OCI-M1 (cell line): ENCODE results near the gene UBE2Q2.
A peak's percentile ranks its signal among the peaks of the same experiment; 100 is the strongest.
"Not testable (repeated sequence)": the region's sequence is repeated elsewhere in the genome, so short reads cannot be mapped to it uniquely, and the experiment has no call there.

Source experiments
- DNase-seq: peaks from one replicate; lab custom pipeline; 2025; lab: John Stamatoyannopoulos, UW

The UBE2Q2 gene

GRCh38 chr15:75842722-75843677 is at the start of gene UBE2Q2:
TSS of gene UBE2Q2 (plus strand) at chr15:75843447. CDS start at chr15:75843667, 220 bp downstream.
- DNase-seq, result peak; percentile 81

GRCh38 chr15:75796321-75796720 is 46.9 kb upstream of the UBE2Q2 start:
- DNase-seq, result no peak

GRCh38 chr15:75797146-75797545 is 46.1 kb upstream of the UBE2Q2 start:
- DNase-seq, result not testable (repeated sequence)

GRCh38 chr15:75799190-75799589 is 44.1 kb upstream of the UBE2Q2 start:
- DNase-seq, result peak; percentile 50

GRCh38 chr15:75800409-75800808 is 42.8 kb upstream of the UBE2Q2 start:
- not testable (repeated sequence) for DNase-seq

- DNase-seq, result peak; percentile 88
Measured at GRCh38 chr15:75801859-75802593, 41.2 kb upstream of the UBE2Q2 start.

- not testable (repeated sequence) for DNase-seq
Measured at GRCh38 chr15:75807486-75807885, 35.8 kb upstream of the UBE2Q2 start.

- not testable (repeated sequence) for DNase-seq
Measured at GRCh38 chr15:75808009-75808408, 35.2 kb upstream of the UBE2Q2 start.

GRCh38 chr15:75808563-75808962 is 34.7 kb upstream of the UBE2Q2 start:
- DNase-seq, result no peak

GRCh38 chr15:75809986-75810750 is 33.1 kb upstream of the UBE2Q2 start:
- peak; percentile 70 for DNase-seq

GRCh38 chr15:75810874-75811498 is 32.3 kb upstream of the UBE2Q2 start:
- DNase-seq, result no peak

GRCh38 chr15:75811626-75812025 is 31.6 kb upstream of the UBE2Q2 start:
- DNase-seq, result no peak

GRCh38 chr15:75814794-75815193 is 28.5 kb upstream of the UBE2Q2 start:
- no peak for DNase-seq

GRCh38 chr15:75815811-75816719 is 27.2 kb upstream of the UBE2Q2 start:
- peak; percentile 78 for DNase-seq

- peak; percentile 52 for DNase-seq
Measured at GRCh38 chr15:75817138-75817935, 25.9 kb upstream of the UBE2Q2 start.

- no peak for DNase-seq
Measured at GRCh38 chr15:75820206-75820605, 23.0 kb upstream of the UBE2Q2 start.

- no peak for DNase-seq
Measured at GRCh38 chr15:75821786-75822345, 21.4 kb upstream of the UBE2Q2 start.

GRCh38 chr15:75822685-75823278 is 20.5 kb upstream of the UBE2Q2 start:
- no peak for DNase-seq
